Activated CD8-positive, alpha-beta T cell treated with anti-CD3 and anti-CD28 coated beads for 36 hours (primary cell): ENCODE data around the gene OR8B8. TPM values are rescaled to one million over a fixed set of nuclear protein-coding genes. Genes with fewer than 3 reads are reported as not detected.

Source experiments
- ATAC-seq: fragments of 200-7000 bp; cut with Tn5 transposase; one replicate; pipeline ENCODE4 v1.10.0; 2021; ENCODE audit warnings: mild to moderate bottlenecking, moderate library complexity
- CTCF ChIA-PET: fragments of 350-600 bp; sonication (Branson Sonifier 250); formaldehyde crosslinking; loops from one replicate; lab custom pipeline; 2021; ENCODE audit warnings: antibody characterized with exemption; lab: Charles Lee
- POLR2A ChIA-PET: fragments of 350-600 bp; sonication (Branson Sonifier 250); formaldehyde crosslinking; loops from one replicate; lab custom pipeline; 2021; ENCODE audit warnings: antibody characterized with exemption; lab: Charles Lee
- DNase-seq: peaks from one replicate; pipeline ENCODE4 v3.0.0-alpha.2; 2020
- H3K27ac Mint-ChIP-seq: one replicate; pipeline ENCODE4 v1.8.0; 2021; ENCODE audit warnings: mild to moderate bottlenecking, mixed read lengths
- H3K27me3 Mint-ChIP-seq: one replicate; pipeline ENCODE4 v1.8.0; 2021; ENCODE audit warnings: mixed read lengths
- H3K36me3 Mint-ChIP-seq: one replicate; pipeline ENCODE4 v1.8.0; 2021; ENCODE audit warnings: low read depth, mixed read lengths
- H3K4me1 Mint-ChIP-seq: one replicate; pipeline ENCODE4 v1.8.0; 2021; ENCODE audit warnings: low read depth, mixed read lengths
- H3K4me3 Mint-ChIP-seq: one replicate; pipeline ENCODE4 v1.8.0; 2021; ENCODE audit warnings: mild to moderate bottlenecking, moderate library complexity, mixed read lengths
- H3K9me3 Mint-ChIP-seq: one replicate; pipeline ENCODE4 v1.8.0; 2021; ENCODE audit warnings: mixed read lengths
- CTCF ChIP-seq: fragments of 200-600 bp; IDR thresholded peaks from one replicate; pipeline ENCODE4 v1.8.0; 2022; ENCODE audit warnings: antibody characterized with exemption, mild to moderate bottlenecking
- intact Hi-C: fragments of 100-400 bp; cut with micrococcal nuclease; formaldehyde crosslinking; loops from one replicate; pipeline ENCODE4 v1.10.0; 2022
- total RNA-seq, 2 experiments: library from RNA; stranded (reverse); gene quantifications; one replicate each; pipeline ENCODE4 v1.2.3, GENCODE V29; 2021

OR8B8 gene
- total RNA-seq, 2 experiments from 2014 or later = not detected

GRCh38 chr11:124481365-124482323, 36.1 kb upstream of the OR8B8 start:
- H3K27ac Mint-ChIP-seq = no peak overlapping the region
- POLR2A ChIA-PET = interaction anchor here (0.5 kb wide), 1 partner anchor 50 kb away, joined by 3 read pairs; no protein-coding TSS in a partner anchor

GRCh38 chr11:124479561-124479960, 34.1 kb upstream of the OR8B8 start:
- H3K27ac Mint-ChIP-seq = no peak overlapping the region
- H3K4me1 Mint-ChIP-seq = peaks cover 6% of the 10 kb centered on the region
- no peaks in the 10 kb centered on the region for H3K36me3 Mint-ChIP-seq
- H3K27me3 Mint-ChIP-seq = peaks cover 20% of the 10 kb centered on the region
- ChIA-PET CTCF (interaction anchor here (0.6 kb wide), 1 partner anchor 77 kb away, joined by 3 read pairs; no protein-coding TSS in a partner anchor), POLR2A (interaction anchor here (1.0 kb wide), 1 partner anchor 9 kb away, joined by 3 read pairs; no protein-coding TSS in a partner anchor)
- TF ChIP-seq CTCF = no peak
- H3K9me3 Mint-ChIP-seq = no peaks in the 10 kb centered on the region
- intact Hi-C loops = no loop called here
- no peak overlapping the region for H3K4me3 Mint-ChIP-seq
- no peak for DNase-seq
- no peak for ATAC-seq

More at GRCh38 chr11:124481365-124482323, 36.1 kb upstream of the OR8B8 start:
- intact Hi-C loops = no loop called here
- Mint-ChIP-seq H3K4me1 (peaks cover 6% of the 10 kb centered on the region), H3K9me3 (no peaks in the 10 kb centered on the region), H3K4me3 (peak overlapping the region; percentile 17), H3K27me3 (peaks cover 19% of the 10 kb centered on the region), H3K36me3 (no peaks in the 10 kb centered on the region)
- TF ChIP-seq CTCF = no peak
- peak; percentile 7 for DNase-seq
- peak; percentile 51 for ATAC-seq
- CTCF ChIA-PET = no interaction called here

GRCh38 chr11:124475265-124475664, 29.8 kb upstream of the OR8B8 start:
- ATAC-seq = no peak
- H3K9me3 Mint-ChIP-seq = no peaks in the 10 kb centered on the region
- no peaks in the 10 kb centered on the region for H3K36me3 Mint-ChIP-seq
- H3K4me3 Mint-ChIP-seq = no peak overlapping the region
- ChIA-PET CTCF (interaction anchor here (1.1 kb wide), 1 partner anchor 10 kb away, joined by 3 read pairs; no protein-coding TSS in a partner anchor), POLR2A (no interaction called here)
- DNase-seq = no peak
- peaks cover 12% of the 10 kb centered on the region for H3K27me3 Mint-ChIP-seq
- H3K27ac Mint-ChIP-seq = no peak overlapping the region
- H3K4me1 Mint-ChIP-seq = no peaks in the 10 kb centered on the region
- no peak for TF ChIP-seq CTCF
- intact Hi-C loops = no loop called here

GRCh38 chr11:124474779-124475178, 29.3 kb upstream of the OR8B8 start:
- POLR2A ChIA-PET = no interaction called here
- H3K27me3 Mint-ChIP-seq = peaks cover 10% of the 10 kb centered on the region
- no peak overlapping the region for H3K27ac Mint-ChIP-seq
- TF ChIP-seq CTCF = no peak
- DNase-seq = no peak
- no peak overlapping the region for H3K4me3 Mint-ChIP-seq
- no peaks in the 10 kb centered on the region for H3K36me3 Mint-ChIP-seq
- no peak for ATAC-seq
- no peaks in the 10 kb centered on the region for H3K4me1 Mint-ChIP-seq
- intact Hi-C loops = no loop called here
- no peaks in the 10 kb centered on the region for H3K9me3 Mint-ChIP-seq
- CTCF ChIA-PET = no interaction called here

- Mint-ChIP-seq H3K4me3 (no peak overlapping the region), H3K27me3 (peaks cover 7% of the 10 kb centered on the region), H3K36me3 (no peaks in the 10 kb centered on the region), H3K4me1 (no peaks in the 10 kb centered on the region), H3K27ac (no peak overlapping the region), H3K9me3 (no peaks in the 10 kb centered on the region)
- intact Hi-C loops = no loop called here
- POLR2A ChIA-PET = no interaction called here
- ATAC-seq (no peak), DNase-seq (no peak)
- CTCF ChIA-PET = no interaction called here
- no peak for TF ChIP-seq CTCF
Measured at GRCh38 chr11:124474079-124474478, 28.6 kb upstream of the OR8B8 start.
